Astrocyte of the spinal cord (primary cell): ENCODE data around the gene COX10.
"Not testable (repeated sequence)": the region's sequence is repeated elsewhere in the genome, so short reads cannot be mapped to it uniquely, and the experiment has no call there.

Source experiments
- DNase-seq: peaks from one replicate; pipeline ENCODE4 v3.0.0; 2011; ENCODE audit warnings: low read depth, low spot score
- H3K4me3 ChIP-seq: 2 replicates; pipeline ENCODE4 v1.5.1; 2011; ENCODE audit warnings: low read depth, mild to moderate bottlenecking, low read length, moderate library complexity
- in situ Hi-C: cut with HindIII; loops from 2 replicates; pipeline ENCODE4 v1.10.0; 2017; ENCODE audit warnings: low sequenced_read_pairs
- TF ChIP-seq, protein P1 (sequence below): IDR thresholded peaks from 2 replicates; pipeline ENCODE4 v1.5.1; 2012; ENCODE audit warnings: low read depth, mild to moderate bottlenecking, low read length, inconsistent platforms

COX10 gene

DNA sequence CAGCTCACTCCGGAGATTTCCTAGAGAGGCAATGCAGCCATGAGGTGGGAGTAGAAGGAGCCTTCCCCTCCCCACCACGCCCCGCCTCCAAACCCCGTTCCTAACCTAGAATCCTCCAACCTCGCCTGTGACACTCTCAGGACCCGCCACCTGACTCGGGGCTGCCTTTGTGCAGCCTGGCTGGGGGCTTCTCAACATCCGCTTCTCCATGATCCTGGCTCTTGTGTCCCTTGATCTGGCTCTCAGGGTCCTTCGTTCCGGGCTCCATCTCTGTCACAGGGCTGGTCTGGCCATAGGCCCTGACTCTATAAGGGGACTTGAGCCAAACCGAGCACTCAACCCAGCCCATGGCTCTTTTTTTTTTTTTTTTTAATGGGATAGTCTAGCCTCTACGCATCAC lies 143.1 kb downstream of the COX10 start:
- in situ Hi-C loops: no loop called here
- DNase-seq: no peak
- TF ChIP-seq, protein P1, sequence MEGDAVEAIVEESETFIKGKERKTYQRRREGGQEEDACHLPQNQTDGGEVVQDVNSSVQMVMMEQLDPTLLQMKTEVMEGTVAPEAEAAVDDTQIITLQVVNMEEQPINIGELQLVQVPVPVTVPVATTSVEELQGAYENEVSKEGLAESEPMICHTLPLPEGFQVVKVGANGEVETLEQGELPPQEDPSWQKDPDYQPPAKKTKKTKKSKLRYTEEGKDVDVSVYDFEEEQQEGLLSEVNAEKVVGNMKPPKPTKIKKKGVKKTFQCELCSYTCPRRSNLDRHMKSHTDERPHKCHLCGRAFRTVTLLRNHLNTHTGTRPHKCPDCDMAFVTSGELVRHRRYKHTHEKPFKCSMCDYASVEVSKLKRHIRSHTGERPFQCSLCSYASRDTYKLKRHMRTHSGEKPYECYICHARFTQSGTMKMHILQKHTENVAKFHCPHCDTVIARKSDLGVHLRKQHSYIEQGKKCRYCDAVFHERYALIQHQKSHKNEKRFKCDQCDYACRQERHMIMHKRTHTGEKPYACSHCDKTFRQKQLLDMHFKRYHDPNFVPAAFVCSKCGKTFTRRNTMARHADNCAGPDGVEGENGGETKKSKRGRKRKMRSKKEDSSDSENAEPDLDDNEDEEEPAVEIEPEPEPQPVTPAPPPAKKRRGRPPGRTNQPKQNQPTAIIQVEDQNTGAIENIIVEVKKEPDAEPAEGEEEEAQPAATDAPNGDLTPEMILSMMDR: no peak
- no peak overlapping the region for H3K4me3 ChIP-seq

- no peak for DNase-seq
- TF ChIP-seq, protein P1: no peak
- H3K4me3 ChIP-seq: no peak overlapping the region
- in situ Hi-C loops: no loop called here
These were observed 145.0 kb downstream of the COX10 start for GRCh38 chr17:14214271-14214670.

DNA sequence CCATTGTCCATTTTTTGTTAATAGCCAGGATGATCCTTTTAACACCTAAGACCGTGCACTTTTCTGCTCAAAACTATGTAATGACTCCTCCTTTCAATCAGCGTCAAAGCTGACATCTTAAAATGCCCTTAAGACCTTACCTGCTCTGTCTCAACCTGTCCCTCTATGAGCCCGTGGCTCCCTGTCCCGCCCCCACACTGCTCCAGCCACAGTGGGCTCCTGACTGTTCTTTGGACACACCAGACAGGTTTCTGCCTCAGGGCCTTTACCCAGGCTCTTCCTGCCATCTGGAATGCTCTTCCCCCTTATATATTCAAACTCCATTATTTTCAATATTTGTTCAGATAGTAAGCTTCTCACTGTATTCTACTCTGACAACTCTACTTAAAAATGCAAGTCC lies 153.3 kb downstream of the COX10 start:
- in situ Hi-C loops: no loop called here
- TF ChIP-seq, protein P1: no peak
- H3K4me3 ChIP-seq: no peak overlapping the region
- no peak for DNase-seq

DNA sequence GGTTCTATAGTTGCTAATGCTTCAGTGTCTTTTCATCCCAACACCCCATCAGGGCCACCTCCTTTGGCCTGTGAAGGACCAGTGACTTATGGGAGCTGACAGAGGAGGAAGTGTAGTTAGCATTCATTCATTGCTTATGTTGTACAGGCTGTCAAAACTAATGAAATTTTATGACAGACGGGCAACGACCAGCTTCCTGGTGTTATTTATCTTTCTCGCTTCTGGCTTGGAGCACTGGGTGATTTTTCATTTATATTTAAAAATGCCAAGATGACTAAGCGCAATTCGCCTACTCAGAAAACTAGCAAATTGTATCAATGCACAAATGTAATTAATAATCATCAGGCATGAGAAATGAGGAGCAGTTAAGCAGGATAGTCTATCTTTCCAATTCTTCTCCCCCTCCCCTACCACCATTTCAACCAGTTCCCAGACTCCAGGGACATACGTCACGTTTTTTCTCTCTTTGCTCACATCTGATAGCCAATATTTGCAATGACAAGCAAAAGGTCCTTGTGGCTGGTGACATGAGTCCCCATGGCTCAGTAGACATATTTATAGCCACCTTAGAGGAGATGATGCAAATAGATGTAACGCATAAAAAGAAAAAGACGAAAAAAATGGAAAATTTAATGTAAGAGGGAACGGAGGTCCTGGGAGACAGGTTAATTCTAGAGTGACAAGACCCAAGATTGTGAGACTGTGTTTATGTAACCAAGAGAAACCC lies 156.1 kb downstream of the COX10 start:
- in situ Hi-C loops: no loop called here
- no peak overlapping the region for H3K4me3 ChIP-seq
- TF ChIP-seq, protein P1: no peak
- no peak for DNase-seq

- TF ChIP-seq, protein P1: no peak
- no peak overlapping the region for H3K4me3 ChIP-seq
- DNase-seq: no peak
- in situ Hi-C loops: no loop called here
These were observed 157.7 kb downstream of the COX10 start for GRCh38 chr17:14227052-14227451.

DNA sequence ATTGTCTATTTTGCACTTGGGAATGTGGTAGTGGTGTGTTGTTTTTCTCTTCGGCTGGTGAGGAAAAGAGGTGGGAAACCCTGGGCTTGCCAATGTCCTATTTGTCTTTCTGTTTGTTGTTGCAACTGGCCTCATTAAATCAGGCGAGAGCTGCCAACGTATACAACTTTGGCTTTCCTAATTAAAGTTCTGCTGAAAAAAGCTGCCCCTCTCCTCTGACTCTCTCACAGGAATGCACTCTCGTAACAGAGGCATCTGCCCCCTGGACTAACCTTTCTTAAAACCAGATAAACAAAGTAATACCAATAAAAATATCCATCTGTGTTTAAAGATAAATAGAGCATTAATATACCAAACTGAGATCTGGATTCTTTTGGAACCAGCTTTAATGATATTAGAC lies 159.6 kb downstream of the COX10 start:
- no peak for DNase-seq
- TF ChIP-seq, protein P1: no peak
- in situ Hi-C loops: no loop called here
- H3K4me3 ChIP-seq: no peak overlapping the region

- DNase-seq, in situ Hi-C loops: not testable (repeated sequence)
These were observed 161.9 kb downstream of the COX10 start for GRCh38 chr17:14231187-14231586.

DNA sequence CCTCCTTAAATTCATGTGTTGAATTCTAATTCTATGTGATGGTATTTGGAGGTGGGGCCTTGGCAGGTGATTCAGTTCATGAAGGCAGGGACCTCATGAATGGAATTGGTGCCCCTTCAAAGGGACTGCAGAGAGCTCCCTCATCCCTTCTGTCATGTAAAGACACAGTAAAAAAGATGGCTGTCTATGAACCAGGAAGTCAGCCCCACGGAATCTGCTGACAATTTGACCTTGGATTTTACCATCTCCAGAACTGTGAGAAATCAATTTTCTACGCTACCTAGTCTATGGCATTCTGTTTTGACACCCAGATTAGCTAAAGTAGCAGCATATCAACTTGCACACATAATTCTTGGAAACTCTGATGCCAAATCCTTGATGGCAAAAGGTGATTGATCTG lies 165.7 kb downstream of the COX10 start:
- DNase-seq, in situ Hi-C loops, H3K4me3 ChIP-seq: not testable (repeated sequence)

More at GRCh38 chr17:14231187-14231586, 161.9 kb downstream of the COX10 start:
- H3K4me3 ChIP-seq: not testable (repeated sequence)

- DNase-seq, H3K4me3 ChIP-seq, in situ Hi-C loops: not testable (repeated sequence)
These were observed 166.7 kb downstream of the COX10 start for GRCh38 chr17:14236032-14236431.

DNA sequence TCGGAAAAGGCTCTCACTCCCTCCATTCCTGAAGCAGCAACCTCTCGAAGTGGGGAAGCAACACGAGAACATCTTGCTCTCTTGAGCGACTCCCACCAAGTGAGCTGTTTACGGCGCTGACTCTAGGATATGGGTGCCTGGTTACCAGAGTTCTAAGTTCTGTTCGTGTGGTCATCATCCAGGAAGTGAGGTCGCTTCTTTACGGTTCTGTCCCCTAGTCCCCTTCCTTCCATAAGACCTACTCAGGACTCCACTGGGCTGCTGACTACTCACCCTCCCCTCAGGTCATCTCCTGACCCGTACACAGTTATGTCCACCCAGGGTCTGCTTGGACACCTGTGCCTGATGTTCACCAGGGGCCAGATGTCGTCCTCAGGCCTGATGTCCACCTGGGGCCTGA lies 167.5 kb downstream of the COX10 start, which contains the start of gene CDRT15:
CDRT15 (minus strand) TSS at position 101 of the 400 bp plus-strand sequence; CDS start at position 72, 29 bp downstream.
- H3K4me3 ChIP-seq, in situ Hi-C loops: not testable (repeated sequence)

GRCh38 chr17:14239271-14239670 lies 170.0 kb downstream of the COX10 start:
- in situ Hi-C loops, H3K4me3 ChIP-seq, DNase-seq: not testable (repeated sequence)

More for the DNA sequence above, 167.5 kb downstream of the COX10 start, which contains the start of gene CDRT15:
- not testable (repeated sequence) for DNase-seq
